GM21526 (cell line): Measurements from ENCODE around the gene DIO2.

ENCODE experiments used
- ATAC-seq: cut with Tn5 transposase; IDR thresholded peaks from one replicate; pipeline ENCODE4 v1.9.1; 2021; ENCODE audit warnings: moderate library complexity; ENCODE audit not compliant: unreplicated experiment, low FRiP score

DIO2 gene

DNA sequence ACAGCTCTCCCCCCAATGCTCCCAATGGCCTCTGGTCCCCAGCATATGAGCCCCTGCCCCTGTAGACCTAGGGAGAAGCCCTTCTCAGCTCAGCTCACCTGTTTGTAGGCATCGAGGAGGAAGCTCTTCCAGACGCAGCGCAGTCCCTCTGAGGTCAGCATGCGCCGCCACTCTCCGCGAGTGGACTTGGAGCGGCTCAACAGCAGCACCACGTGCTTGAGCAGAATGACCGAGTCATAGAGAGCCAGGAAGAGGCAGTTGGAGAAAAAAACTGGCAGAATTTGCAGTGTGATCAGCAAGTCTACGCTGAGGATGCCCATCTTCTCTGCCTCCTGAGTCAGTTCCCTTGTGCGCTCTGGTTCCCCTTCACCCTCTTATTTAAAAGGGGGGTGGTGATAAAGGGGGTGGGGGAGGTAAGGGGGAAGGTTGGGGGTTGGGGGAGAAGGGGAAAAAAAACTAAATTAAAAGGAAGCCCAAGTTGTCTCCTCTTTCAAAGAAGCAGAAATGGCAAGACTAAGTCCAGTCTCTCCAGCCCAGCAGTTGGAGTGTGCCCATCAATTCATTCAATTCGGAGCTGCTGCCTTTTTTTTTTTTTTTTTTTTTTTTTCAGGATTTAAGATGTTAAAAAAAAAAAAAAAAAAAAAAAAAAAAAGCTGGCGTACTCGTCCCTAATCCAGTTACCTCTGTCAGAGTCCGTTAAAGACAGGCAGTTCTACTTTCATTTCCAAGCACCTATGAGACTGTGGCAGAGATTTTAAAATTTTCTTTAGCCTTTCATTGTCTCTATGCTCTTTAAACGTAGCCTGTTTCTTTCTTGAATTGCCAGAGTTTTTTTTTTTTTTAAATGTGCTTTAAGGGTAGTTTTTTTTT is at the start of gene DIO2:
TSS of gene DIO2 (minus strand) at position 352 of the 870 bp plus-strand sequence. CDS start at position 320, 32 bp downstream.
- ATAC-seq = no peak

DNA sequence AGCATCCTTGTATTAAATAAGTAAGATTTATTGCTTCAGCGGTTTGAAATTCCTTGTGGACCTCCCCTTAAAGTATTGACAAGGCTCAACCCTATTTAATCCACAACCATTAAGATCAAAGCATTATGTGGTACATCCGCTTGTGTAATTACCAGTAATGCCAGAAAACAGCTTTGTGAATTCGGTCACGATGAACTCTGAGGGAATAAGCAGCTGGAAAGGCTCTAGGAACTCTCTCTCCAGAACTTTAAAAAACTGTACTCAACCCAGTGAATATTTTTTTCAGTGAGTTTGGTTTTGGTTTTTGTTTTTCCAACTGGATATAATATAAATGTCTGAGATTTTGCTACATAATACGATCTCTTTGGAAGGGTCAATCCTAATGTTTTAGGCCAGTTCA is 49.3 kb upstream of the DIO2 start:
- ATAC-seq = no peak

DNA sequence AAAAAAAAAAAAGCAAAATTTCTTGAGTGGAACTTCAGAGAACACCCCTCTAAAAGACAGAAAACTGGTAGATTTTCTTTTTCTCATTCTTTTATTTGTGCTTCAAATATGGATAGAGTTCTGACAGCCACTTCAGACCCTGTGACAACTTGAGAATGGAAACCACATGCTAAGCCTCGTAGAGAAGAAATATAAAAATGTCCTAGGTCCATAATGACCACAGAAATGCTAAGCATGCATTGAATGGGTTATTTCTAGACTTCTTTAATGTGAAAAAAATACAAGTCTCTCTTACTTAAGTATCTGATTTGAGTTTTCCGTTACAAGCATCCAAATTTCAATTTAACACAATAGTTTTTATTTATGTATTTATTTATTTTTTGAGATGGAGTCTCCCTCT is 28.3 kb upstream of the DIO2 start:
- ATAC-seq = no peak

DNA sequence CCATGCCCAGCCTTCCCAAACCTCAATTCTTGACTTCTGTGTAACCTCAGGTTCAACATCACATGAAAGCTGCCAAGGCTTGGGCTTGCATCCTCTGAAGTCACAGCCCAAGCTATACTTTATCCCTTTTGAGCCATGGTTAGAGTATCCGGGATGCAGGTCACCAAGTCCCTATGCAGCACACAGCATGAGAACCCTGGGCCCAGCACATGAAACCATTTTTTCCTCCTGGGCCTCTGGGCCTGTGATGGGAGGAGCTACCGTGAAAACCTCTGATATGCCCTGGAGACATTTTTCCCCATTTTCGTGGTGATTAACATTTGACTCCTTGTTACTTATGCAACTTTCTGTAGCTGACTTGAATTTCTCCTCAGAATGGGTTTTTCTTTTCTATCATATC is 25.8 kb upstream of the DIO2 start:
- no peak for ATAC-seq

DNA sequence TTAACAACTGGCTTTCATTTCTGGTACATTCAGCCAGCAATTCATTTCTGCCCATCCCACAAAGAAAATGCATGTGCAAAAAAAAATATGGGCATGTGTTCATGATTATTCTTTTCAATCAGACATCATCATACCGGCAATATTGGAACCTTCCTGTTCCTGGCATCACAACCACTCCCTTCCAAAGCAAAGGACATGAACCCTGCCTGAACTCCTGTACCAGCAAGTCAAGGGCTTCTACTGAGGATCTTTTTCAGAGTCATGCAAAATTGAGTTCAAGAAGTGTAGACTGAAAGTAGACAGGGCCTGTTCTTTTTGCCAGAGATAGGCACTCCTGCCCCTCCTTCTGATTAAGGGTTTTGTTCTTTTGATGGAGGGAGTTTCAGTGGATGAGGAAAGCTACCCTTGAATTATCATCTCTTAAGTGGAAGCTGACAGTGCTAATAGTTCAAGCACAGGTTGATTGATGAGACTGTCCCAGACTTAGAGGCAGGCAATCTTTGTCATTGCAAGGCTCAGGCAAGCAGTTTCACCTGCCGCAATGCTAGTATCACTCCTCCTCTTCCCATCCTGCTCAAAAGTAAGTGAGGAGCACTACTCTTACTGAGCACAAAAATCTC is 22.3 kb upstream of the DIO2 start:
- ATAC-seq = no peak

DNA sequence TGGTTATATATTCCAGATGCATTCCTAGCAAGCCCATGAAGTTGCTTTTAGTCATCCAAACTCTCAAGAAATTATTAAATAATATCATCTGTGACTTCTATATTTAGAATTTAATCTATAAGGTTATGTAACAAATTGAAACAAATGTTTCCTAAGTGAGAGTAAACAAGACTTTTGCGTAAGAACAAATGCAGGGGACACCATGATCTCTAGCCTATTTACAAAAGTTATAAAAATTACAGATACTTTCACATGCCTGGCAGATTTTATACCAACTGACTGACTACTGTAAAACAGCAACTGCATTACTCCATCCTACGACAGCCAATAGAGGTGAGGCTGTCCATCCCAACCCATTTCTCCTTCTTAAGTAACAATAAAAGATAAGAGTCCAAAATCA is 20.4 kb upstream of the DIO2 start:
- ATAC-seq = no peak

DNA sequence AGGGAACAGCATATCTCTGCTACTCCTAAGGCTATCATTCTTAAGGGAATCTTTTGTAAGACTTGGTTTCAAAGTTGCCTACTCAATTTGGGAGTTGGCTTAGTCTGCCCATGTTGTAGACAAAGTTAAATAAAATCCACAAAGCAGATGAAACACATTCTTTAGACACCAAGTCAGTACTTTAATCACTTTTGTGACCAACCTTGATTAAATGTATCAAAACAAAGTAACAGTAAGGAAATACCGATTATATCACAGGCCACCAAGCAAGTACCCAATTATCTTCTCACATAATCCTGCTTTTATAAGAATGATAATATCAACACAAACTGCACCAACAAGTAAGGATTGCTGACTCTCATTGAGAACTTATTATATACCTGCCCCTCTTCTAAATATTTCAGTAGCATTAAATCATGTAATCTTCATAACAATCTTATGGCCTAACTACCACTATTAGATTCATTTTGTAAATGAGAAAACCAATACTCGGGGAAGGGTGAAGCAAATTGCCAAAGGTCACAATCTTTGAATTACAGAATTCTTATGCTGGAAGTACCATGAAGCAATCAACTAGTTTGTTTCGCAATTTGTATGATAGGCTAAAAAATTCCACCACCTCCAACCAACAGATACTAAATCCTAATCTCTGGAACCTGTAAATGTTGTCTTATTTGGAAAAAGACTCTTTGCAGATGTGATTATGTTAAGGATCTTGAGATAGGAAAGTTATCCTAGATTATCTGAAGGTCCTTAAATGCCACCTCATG is 12.6 kb upstream of the DIO2 start:
- ATAC-seq = no peak

DNA sequence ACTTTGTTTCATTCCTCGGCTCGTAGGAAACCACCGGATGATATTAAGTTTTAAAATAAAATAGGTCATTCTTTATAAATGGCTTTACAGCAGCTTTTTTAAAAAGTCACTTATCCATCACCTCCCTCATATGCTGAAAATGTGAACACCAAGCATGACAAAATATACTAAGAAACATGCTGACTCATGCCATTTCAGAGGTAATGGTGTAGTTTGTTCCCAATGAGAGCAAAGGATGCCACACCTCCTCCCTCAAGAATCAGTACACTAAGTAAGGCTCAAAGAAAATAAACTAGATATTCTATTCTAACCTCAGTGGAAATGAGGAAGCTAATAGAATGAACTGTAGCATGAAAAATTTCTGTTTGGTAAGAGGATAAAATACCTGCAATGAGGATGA is 5.5 kb upstream of the DIO2 start:
- no peak for ATAC-seq

- no peak for ATAC-seq
Measured at GRCh38 chr14:80215756-80216581, 4.7 kb upstream of the DIO2 start.

GRCh38 chr14:80215081-80215480 is 3.8 kb upstream of the DIO2 start:
- ATAC-seq = no peak

DNA sequence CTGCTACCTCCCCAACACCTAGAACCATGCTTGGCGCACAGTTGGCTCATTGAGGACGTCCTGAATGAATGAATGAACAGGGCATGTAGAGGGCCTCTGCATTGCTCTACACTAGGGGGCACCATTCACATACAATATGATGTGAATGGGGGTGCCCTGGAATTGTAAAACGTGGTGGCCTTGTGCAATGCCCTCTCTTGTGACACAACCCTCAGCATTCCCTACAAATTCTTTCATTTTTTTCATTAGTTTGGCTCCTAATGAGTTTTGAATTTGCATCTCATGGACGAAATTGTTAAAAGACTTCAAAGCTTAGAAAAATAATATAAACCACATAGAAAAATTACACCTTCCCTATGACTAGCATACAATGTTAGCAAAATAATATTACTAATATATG is 2.3 kb upstream of the DIO2 start:
- ATAC-seq = no peak

GRCh38 chr14:80212023-80212397 is 706 bp upstream of the DIO2 start:
- no peak for ATAC-seq

DNA sequence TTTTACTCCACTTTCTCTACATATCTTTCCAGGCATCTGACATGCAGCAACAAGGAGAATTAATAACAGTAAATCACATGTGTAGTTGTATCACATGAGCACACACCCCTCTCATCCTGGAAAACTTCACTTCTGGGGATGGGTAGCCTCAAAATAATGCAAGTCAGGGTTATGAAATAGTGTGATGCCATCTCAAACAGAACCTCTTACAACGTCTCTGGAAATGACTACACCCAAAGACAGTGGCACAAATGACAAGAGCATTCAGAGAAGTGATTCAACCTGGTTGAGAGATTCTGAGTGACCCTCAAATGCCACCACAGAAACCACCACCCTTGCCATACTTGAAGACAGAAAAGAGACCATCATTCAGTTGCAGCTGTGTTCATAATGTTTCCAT is 2.8 kb downstream of the DIO2 start:
- no peak for ATAC-seq

GRCh38 chr14:80206351-80207080 is 4.8 kb downstream of the DIO2 start:
- ATAC-seq = no peak

DNA sequence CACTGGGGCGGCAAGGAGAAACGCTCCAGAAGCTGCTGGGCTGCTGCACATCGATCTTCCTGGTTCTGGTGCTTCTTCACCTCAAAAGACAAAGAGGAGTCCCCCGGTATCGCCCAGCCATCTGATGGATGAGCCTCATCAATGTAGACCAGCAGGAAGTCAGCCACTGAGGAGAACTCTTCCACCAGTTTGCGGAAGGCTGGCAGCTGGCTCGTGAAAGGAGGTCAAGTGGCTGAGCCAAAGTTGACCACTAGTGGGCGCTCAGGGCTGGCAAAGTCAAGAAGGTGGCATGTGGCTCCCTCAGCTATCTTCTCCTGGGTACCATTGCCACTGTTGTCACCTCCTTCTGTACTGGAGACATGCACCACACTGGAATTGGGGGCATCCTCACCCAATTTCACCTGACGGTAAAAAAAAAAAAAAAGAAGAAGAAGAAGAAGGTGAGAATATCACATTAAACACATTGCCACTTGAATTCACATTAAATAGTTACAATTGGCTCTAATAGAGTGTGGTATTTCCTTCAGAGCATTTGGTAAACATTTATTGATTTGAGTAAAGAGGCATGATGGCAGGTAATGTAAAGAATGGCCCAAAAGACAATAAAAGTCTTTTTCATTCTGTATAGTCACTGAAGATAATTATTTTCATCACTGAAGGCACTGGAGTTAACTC is 8.3 kb downstream of the DIO2 start:
- no peak for ATAC-seq

DNA sequence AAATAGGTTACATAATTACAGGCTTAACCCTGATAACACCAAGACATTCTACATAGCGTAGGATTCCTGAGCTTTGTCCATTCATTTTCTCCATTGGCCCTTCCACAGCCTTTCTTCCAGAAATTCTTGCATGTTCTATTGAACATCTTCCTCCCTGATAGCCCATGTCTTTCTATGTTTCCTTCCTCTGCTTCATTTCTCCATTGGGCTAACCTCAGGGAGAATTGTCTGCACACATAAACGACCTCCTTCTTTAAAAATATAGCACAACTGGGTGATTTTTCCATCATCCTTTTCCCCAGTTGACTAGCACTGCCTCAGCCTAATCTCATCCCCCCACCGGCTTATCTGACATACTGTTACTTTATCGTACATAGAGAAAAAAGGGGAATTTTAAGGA is 11.2 kb downstream of the DIO2 start:
- no peak for ATAC-seq

DNA sequence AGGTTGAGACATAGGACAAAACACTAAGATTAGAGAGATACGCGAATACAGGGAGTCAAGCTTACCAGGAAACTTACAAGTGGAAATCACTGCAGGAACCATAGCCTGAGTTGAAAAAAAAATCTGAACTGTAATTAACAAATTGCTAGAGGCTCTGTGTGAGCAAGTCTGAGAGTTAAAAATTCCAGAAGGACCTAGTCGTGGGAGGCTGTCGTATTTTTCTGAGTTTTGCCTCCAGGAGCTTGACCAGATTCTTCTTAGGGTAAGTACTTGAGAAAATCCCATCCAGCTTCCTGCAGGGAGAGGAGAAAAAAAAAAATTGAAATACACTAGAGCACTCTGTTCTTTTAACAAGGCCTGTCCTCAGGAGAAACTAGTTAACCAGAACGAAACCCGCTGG is 22.7 kb downstream of the DIO2 start:
- no peak for ATAC-seq

DNA sequence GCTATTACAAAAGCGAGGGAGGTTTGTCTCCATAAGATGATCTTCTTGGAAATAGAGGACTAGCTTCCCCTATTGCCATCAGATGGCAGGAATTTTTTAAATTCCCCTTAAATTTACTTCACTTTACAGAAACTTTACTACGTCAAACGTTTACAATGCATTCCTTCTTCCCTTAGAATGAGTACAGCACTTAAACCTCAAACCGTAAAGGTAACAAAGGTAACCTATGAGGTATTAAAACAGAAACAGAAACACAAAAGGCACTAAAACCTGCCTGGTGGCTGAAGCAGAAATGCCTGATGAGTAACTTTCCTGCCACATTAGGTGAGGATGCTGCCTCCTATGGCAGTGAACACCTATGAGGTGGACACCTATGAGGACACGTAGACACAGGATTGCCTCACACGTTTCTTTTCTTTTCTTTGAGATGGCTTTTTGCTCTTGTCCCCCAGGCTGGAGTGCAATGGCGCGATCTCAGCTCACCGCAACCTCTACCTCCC is 25.0 kb downstream of the DIO2 start:
- no peak for ATAC-seq

- no peak for ATAC-seq
Measured at GRCh38 chr14:80176893-80177292, 34.4 kb downstream of the DIO2 start.
